Stimulated activated CD8-positive, alpha-beta memory T cell treated with anti-CD3 and anti-CD28 coated beads, Interleukin-2, amount 100 ng/mL, for 1 hour (primary cell): Measurements from ENCODE around the gene C5.
A peak's percentile ranks its signal among the peaks of the same experiment; 100 is the strongest.

Experiments
- DNase-seq, 2 donors: peaks; one replicate each; pipeline ENCODE4 v3.0.0-alpha.2; 2020; ENCODE audit warnings: low read depth in 2 of 2

C5 gene

DNA sequence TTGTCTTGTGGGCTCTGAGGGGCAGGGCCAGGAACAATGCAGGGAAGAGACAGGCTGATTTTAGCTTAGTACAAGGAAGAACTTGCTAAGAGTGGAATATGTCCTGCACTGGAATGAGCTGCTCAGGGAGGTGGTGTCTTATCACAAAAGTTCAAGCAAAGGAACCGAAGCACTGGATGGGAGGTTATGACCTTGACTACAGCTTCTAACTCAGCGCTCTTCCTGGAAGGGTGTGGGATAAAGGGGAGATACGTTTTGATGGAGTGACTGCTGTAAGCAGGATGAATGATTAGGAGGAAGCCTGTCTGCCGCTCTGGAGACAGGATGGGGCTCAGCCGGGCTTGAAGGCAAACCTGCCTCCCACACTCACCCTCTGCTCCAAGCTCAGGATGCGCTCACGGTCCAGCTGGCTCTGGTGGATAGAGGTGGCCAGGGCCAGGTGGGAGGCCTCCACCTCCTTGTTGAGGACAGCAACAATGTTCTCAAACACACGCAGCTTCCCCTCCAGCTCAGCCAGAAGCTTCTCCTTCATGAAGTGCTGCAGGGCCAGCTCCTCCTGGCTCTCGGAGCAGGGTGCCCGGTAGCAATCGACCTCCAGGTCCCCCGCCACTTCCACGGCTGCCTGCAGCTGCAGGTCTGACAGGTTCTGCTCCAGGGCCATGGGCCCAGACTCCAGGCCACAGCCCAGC lies 137.0 kb downstream of the C5 start:
- no peak for DNase-seq

GRCh38 chr9:120911295-120911837 lies 138.7 kb downstream of the C5 start:
- DNase-seq, result no peak

GRCh38 chr9:120910643-120911042 lies 139.4 kb downstream of the C5 start:
- no peak for DNase-seq

DNA sequence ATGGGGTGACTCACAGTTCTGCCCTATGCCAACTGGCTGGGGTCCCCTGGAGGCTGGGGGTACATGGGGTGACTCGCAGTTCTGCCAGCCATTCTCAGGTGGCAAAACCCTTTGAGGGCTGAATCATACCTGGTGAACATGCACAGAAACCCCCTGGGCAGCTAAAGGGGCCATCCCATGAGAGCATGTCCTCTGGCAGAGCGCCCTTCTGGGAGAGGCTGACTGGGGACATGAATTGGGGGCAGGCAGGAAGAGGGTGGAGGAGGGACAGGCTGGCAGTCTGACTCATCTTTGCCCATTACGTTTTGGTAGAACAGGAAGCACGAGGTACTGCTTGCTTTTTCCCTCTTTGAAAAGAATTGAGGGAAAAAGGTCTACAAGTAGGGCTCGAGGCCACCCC lies 140.2 kb downstream of the C5 start:
- DNase-seq, result peak in 1 of 2 donors; percentile 57

DNA sequence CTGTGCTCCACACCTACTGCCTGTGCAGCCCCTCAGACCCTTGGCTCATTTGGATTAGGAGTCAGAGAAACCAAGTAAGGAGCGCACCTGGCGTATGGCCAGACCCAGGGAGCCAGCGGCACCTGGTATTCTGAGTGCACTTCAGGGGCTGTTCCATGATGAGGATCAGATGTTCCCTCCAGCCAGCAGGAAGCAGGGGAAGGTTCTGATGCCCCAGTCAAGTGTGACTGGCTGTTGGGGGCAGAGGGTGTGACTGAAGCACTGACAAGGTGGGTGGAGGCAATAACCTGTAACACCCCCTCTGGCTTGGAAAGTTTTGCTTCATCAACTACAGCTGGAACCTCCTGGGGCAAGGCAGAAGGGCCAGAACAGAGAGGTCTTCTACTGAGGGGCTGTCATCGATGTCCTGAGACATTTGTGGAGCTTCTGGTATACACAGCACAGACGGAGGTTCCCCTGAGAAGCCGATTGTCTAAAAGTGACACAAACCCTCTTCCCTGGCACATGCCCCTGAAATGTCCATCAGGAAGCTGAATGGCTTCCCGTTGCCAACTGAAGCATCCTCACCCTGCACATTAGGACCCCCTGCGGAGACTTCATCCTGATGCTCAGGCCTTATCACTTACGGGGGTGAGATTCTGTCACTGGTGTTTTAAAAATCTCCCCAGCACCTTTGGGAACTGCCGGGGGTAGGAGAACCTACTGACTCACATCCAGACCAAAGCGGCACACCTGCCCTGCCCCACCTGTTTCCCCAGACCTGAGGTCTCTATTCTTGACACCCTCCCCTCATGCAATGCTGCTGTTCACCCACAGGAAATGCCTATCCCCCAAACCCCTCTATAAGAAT lies 144.5 kb downstream of the C5 start:
- no peak for DNase-seq

DNA sequence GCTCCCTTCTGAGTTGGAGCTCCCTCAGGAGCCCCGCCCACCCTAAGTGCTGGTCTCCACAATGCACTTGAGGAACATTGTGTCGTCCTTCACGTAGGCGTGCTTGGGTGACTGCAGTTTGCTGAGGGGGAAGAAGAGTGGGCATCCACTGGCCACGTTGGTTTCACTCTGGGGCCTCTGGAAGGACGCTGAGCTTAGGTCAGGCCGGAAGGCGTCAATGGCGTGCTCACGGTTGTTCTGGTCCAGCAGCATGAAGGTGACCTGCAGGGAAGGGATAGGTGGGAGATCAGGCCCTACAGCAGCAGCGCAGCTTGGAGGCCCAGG lies 145.1 kb downstream of the C5 start:
- no peak for DNase-seq

- DNase-seq, result no peak
Measured at GRCh38 chr9:120904061-120904977, 145.8 kb downstream of the C5 start.

GRCh38 chr9:120902569-120903535 lies 147.2 kb downstream of the C5 start:
- DNase-seq, result no peak
